Vagina (tissue), 2 donors: ENCODE results near the gene SETBP1.

Source experiments
- CTCF ChIP-seq, 3 experiments: fragments of 450-650 bp in 2 of 3; fragments of 200-600 bp in 1 of 3; sonication (generic) in 1 of 3; IDR thresholded peaks; one replicate each; pipeline ENCODE4 v1.5.1; 2017 to 2019; ENCODE audit warnings: antibody characterized with exemption in 3 of 3, mild to moderate bottlenecking in 2 of 3, moderate library complexity in 2 of 3
- POLR2A ChIP-seq, 2 donors: fragments of 450-650 bp; IDR thresholded peaks; one replicate each; pipeline ENCODE4 v1.6.1; 2017; ENCODE audit warnings: antibody characterized with exemption in 2 of 2, mild to moderate bottlenecking in 2 of 2, moderate library complexity in 2 of 2
- POLR2AphosphoS5 ChIP-seq, 2 donors: sonication (generic); formaldehyde crosslinking; IDR thresholded peaks; one replicate each; pipeline ENCODE4 v1.9.0; 2017; ENCODE audit warnings: antibody characterized with exemption in 2 of 2, mild to moderate bottlenecking in 2 of 2, low read depth in 1 of 2; ENCODE audit not compliant: insufficient read depth in 1 of 2

- no peak for TF ChIP-seq CTCF (IDR thresholded peaks at IDR 0.05)
- TF ChIP-seq POLR2A (IDR thresholded peaks at IDR 0.05) = no peak
- TF ChIP-seq POLR2AphosphoS5 (IDR thresholded peaks at IDR 0.05; ENCODE audit: insufficient read depth in 1 of 2, low read depth in 1 of 2) = no peak
Observed at GRCh38 chr18:44935455-44935854, 254.8 kb downstream of the SETBP1 start.
